ENCODE results near the gene SLC8A1.

The SLC8A1 gene

DNA sequence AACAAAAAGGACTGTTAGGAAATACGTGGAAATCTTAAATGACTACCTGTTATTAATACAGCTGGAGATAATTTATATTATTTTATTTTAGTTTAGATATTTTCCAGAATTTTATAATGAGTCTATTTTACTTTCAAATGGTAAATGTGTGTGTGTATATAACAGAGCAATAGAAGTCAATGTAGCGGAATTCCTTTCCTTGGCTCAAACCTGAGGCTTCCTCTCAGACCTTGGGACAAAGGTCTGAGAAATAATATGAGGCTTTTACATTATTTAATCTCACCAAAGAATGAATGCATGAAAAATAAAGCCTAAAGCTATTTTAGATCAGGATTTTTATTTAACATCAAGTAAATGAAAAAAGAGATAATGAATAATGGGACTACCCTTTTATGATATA is 65.7 kb downstream of the SLC8A1 start:
- no peak for TF ChIP-seq CTCF (IDR thresholded peaks at IDR 0.05; ENCODE audit: low read depth, low read length, missing control alignments)
- H3K4me3 ChIP-seq (replicated peaks; ENCODE audit: low read depth, low read length) = no peak overlapping the region
- no peak for DNase-seq (ENCODE audit: extremely low read depth, low read depth)

DNA sequence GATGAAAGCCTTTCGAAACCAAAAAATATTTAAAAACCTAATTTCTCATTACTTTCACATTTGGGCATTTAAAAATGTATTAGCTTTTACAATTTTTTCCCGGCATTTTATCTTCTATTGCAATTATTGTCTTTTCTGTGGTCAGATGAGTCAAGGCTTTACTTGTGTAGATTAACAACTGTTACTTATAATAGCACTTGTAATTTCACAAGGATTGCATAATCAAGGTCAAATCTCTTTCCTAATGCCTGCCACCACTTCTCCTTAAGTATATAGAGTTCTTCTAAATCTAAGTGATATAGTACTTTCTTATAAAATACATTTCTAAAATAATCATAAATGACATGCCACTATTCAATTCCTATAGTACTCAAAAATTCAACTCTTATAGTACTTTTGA is 67.2 kb downstream of the SLC8A1 start:
- DNase-seq (ENCODE audit: extremely low read depth, low read depth) = no peak
- H3K4me3 ChIP-seq (replicated peaks; ENCODE audit: low read depth, low read length) = no peak overlapping the region
- no peak for TF ChIP-seq CTCF (IDR thresholded peaks at IDR 0.05; ENCODE audit: low read depth, low read length, missing control alignments)

DNA sequence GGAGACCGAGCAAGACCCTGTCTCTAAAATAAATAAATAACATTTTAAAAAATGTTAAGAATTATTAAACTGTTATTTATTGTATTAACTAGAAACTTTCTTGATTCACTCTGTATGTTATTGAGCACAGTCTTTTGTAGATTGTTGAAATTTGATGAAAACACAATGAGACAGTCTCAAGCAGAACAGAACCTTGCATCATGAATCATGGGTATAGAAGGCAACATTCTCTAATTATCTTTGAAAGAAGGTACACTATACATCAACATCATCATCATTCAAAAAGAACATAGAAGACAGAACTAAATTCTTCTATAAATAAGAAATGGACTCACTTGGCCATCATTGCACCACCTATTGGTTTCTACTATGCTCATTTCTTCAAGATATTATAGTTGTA is 67.7 kb downstream of the SLC8A1 start:
- DNase-seq (ENCODE audit: extremely low read depth, low read depth) = no peak
- TF ChIP-seq CTCF (IDR thresholded peaks at IDR 0.05; ENCODE audit: low read depth, low read length, missing control alignments) = no peak
- no peak overlapping the region for H3K4me3 ChIP-seq (replicated peaks; ENCODE audit: low read depth, low read length)

- no peak overlapping the region for H3K4me3 ChIP-seq (replicated peaks; ENCODE audit: low read depth, low read length)
- DNase-seq (ENCODE audit: extremely low read depth, low read depth) = no peak
- no peak for TF ChIP-seq CTCF (IDR thresholded peaks at IDR 0.05; ENCODE audit: low read depth, low read length, missing control alignments)
These were observed 71.2 kb downstream of the SLC8A1 start for GRCh38 chr2:40380721-40381120.

DNA sequence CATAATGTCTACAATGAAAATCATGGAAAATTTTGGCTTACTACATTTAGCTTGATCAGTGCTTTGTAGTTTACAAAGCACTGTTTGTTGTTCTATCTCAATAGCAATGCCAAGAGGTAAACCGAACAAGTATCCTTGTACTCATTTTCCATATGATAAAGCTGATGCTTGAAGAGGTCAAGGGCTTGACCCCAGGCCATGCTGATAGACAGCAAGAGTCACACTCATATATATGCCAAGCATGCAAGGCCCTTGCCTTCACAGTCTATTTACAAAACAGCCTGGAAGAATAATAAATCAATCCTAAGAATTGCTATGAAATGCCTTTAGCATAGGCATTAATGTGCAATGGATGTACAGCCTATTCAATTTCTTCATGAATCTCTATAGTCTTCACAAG is 71.8 kb downstream of the SLC8A1 start:
- DNase-seq (ENCODE audit: extremely low read depth, low read depth) = no peak
- TF ChIP-seq CTCF (IDR thresholded peaks at IDR 0.05; ENCODE audit: low read depth, low read length, missing control alignments) = no peak
- no peak overlapping the region for H3K4me3 ChIP-seq (replicated peaks; ENCODE audit: low read depth, low read length)

- DNase-seq (ENCODE audit: extremely low read depth, low read depth) = no peak
- no peak for TF ChIP-seq CTCF (IDR thresholded peaks at IDR 0.05; ENCODE audit: low read depth, low read length, missing control alignments)
- H3K4me3 ChIP-seq (replicated peaks; ENCODE audit: low read depth, low read length) = no peak overlapping the region
These were observed 77.2 kb downstream of the SLC8A1 start for GRCh38 chr2:40374543-40375240.

- no peak for TF ChIP-seq CTCF (IDR thresholded peaks at IDR 0.05; ENCODE audit: low read depth, low read length, missing control alignments)
- no peak overlapping the region for H3K4me3 ChIP-seq (replicated peaks; ENCODE audit: low read depth, low read length)
- DNase-seq (ENCODE audit: extremely low read depth, low read depth) = no peak
These were observed 78.8 kb downstream of the SLC8A1 start for GRCh38 chr2:40373111-40373510.

Measured in HFF-Myc (cell line).